Common myeloid progenitor, CD34-positive (primary cell): ENCODE results near the gene ASPN.
A peak's percentile ranks its signal among the peaks of the same experiment; 100 is the strongest.

Experiments used
- CTCF ChIA-PET: fragments of 350-600 bp; sonication (Branson Sonifier 250); formaldehyde crosslinking; loops from one replicate; lab custom pipeline; 2021; ENCODE audit warnings: antibody characterized with exemption; lab: Charles Lee
- POLR2A ChIA-PET: fragments of 350-600 bp; sonication (Branson Sonifier 250); formaldehyde crosslinking; loops from one replicate; lab custom pipeline; 2021; ENCODE audit warnings: antibody characterized with exemption; lab: Charles Lee
- DNase-seq, 3 donors: peaks; one replicate each; pipeline versions ENCODE4 v3.0.0 to v3.0.0-alpha.2; 2013
- H3K27ac ChIP-seq, 2 experiments: 1 replicate in 1 of 2; 2 replicates in 1 of 2; pipeline ENCODE4 v1.7.0; 2013; ENCODE audit warnings: inconsistent platforms in 2 of 2, low read length in 2 of 2, mild to moderate bottlenecking in 2 of 2, low read depth in 1 of 2, moderate library complexity in 1 of 2; ENCODE audit not compliant: severe bottlenecking in 2 of 2, insufficient read depth in 1 of 2, poor library complexity in 1 of 2
- H3K27me3 ChIP-seq, 5 experiments: replicated peaks in 2 of 5; 1 replicate in 3 of 5; 2 replicates in 2 of 5; pipeline versions ENCODE4 v1.6.1 to v1.7.0; 2013; ENCODE audit warnings: low read length in 4 of 5, mild to moderate bottlenecking in 2 of 5, moderate library complexity in 2 of 5, inconsistent platforms in 1 of 5; ENCODE audit not compliant: insufficient read depth in 5 of 5, control insufficient read depth in 4 of 5
- H3K36me3 ChIP-seq, 4 experiments: 1 replicate in 2 of 4; 2 replicates in 2 of 4; pipeline versions ENCODE4 v1.6.1 to v1.7.0; 2013; ENCODE audit warnings: low read length in 3 of 4, control low read depth in 1 of 4, mild to moderate bottlenecking in 1 of 4; ENCODE audit not compliant: control insufficient read depth in 4 of 4, insufficient read depth in 4 of 4
- H3K4me1 ChIP-seq, 4 experiments: 1 replicate in 3 of 4; 2 replicates in 1 of 4; pipeline versions ENCODE4 v1.6.1 to v1.7.1; 2013; ENCODE audit warnings: low read length in 3 of 4, mild to moderate bottlenecking in 3 of 4, control low read depth in 1 of 4, inconsistent platforms in 1 of 4, moderate library complexity in 1 of 4; ENCODE audit not compliant: control insufficient read depth in 4 of 4, insufficient read depth in 4 of 4; ENCODE audit errors: control extremely low read depth in 1 of 4
- H3K4me3 ChIP-seq, 7 experiments: 1 replicate in 4 of 7; 2 replicates in 3 of 7; pipeline versions ENCODE4 v1.5.1 to v1.7.0; 2013; ENCODE audit warnings: mild to moderate bottlenecking in 7 of 7, low read length in 6 of 7, moderate library complexity in 6 of 7, inconsistent platforms in 2 of 7, low read depth in 2 of 7, control low read depth in 1 of 7; ENCODE audit not compliant: insufficient read depth in 4 of 7, control insufficient read depth in 1 of 7; ENCODE audit errors: extremely low read depth in 1 of 7
- H3K9me3 ChIP-seq, 5 experiments: 1 replicate in 4 of 5; 2 replicates in 1 of 5; pipeline versions ENCODE4 v1.6.1 to v1.7.1; 2013; ENCODE audit warnings: low read length in 4 of 5, mild to moderate bottlenecking in 2 of 5, inconsistent platforms in 1 of 5, low read depth in 1 of 5, moderate library complexity in 1 of 5; ENCODE audit not compliant: control insufficient read depth in 4 of 5, insufficient read depth in 2 of 5; ENCODE audit errors: control extremely low read depth in 1 of 5
- WGBS: methylation state at CpG from one replicate; pipeline ENCODE4 v1.1.5; 2013; ENCODE audit not compliant: insufficient coverage; 5-methylcytosine and 5-hydroxymethylcytosine counted together

Gene ASPN

DNA sequence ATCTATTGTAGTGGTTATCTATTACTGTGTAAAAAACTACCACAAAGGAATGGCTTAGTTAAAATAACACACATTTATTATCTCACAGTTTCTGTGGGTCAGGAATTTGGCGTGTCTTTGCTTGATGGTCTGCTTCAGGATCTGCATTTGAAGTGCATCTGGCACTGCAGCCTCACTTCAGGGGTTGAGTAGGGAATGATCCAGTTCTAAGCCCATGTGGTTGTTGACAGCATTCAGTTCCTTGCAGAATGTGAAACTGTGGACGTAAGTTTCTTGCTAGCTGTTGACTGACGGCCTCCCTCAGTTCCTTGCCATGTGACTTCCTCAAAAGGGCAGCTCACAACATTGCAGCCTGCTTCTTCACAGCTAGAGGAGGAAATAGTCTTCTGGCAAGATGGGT, 75.8 kb downstream of the ASPN start:
- WGBS, result 23% methylated on average over 2 of the region's 3 CpGs
- ChIA-PET CTCF (interaction anchor here (1.0 to 1.5 kb wide), 2 partner anchors 9 to 19 kb away, joined by 3 to 5 read pairs; no protein-coding TSS in a partner anchor), POLR2A (no interaction called here)
- H3K27ac ChIP-seq, result peak overlapping the region in 1 of 2 experiments; percentile 0
- no peaks in the 10 kb centered on the region for H3K27me3 ChIP-seq
- no peaks in the 10 kb centered on the region for H3K9me3 ChIP-seq
- peak overlapping the region in 6 of 7 experiments; percentile 17 to 74 (median 54) for H3K4me3 ChIP-seq
- peaks cover 0 to 3% (median 0%) of the 10 kb centered on the region in 4 experiments for H3K36me3 ChIP-seq
- DNase-seq, result peak; percentile 59 to 89 (median 81)
- peaks cover 17 to 45% (median 19%) of the 10 kb centered on the region in 4 experiments for H3K4me1 ChIP-seq
